Lung (tissue), 12 donors: Measurements from ENCODE around the gene ACAD11. TPM values are rescaled to one million over a fixed set of nuclear protein-coding genes. Genes with fewer than 3 reads are reported as not detected.

Experiments
- ATAC-seq: fragments of 200-7000 bp; cut with Tn5 transposase; one replicate; pipeline ENCODE4 v1.9.1; 2020; ENCODE audit warnings: moderate number of reproducible peaks; ENCODE audit not compliant: insufficient read depth, low FRiP score
- DNase-seq, 3 donors: peaks; one replicate each; pipeline ENCODE4 v3.0.0-alpha.2; 2013 to 2017
- H3K27ac ChIP-seq, 2 donors: one replicate each; pipeline ENCODE4 v1.5.1; 2013; ENCODE audit warnings: mild to moderate bottlenecking in 2 of 2, moderate library complexity in 2 of 2, control low read depth in 1 of 2, inconsistent platforms in 1 of 2, low read depth in 1 of 2, low read length in 1 of 2
- H3K27me3 ChIP-seq, 3 donors: one replicate each; pipeline ENCODE4 v1.5.1; 2013; ENCODE audit warnings: low read length in 2 of 3; ENCODE audit not compliant: control insufficient read depth in 3 of 3, insufficient read depth in 3 of 3
- H3K36me3 ChIP-seq, 4 donors: one replicate each; pipeline ENCODE4 v1.5.1; 2013; ENCODE audit warnings: low read length in 4 of 4, mild to moderate bottlenecking in 1 of 4, moderate library complexity in 1 of 4; ENCODE audit not compliant: control insufficient read depth in 4 of 4, insufficient read depth in 4 of 4
- H3K4me1 ChIP-seq, 5 donors: one replicate each; pipeline ENCODE4 v1.5.1; 2013; ENCODE audit warnings: low read length in 5 of 5, mild to moderate bottlenecking in 2 of 5, moderate library complexity in 1 of 5; ENCODE audit not compliant: control insufficient read depth in 5 of 5, insufficient read depth in 5 of 5
- H3K4me3 ChIP-seq: one replicate; pipeline ENCODE4 v1.5.1; 2013; ENCODE audit warnings: mild to moderate bottlenecking, control low read depth, moderate library complexity
- H3K9ac ChIP-seq, 2 donors: one replicate each; pipeline ENCODE4 v1.5.1; 2013; ENCODE audit warnings: low read length in 2 of 2, control low read depth in 1 of 2; ENCODE audit not compliant: insufficient read depth in 1 of 2
- H3K9me3 ChIP-seq, 4 donors: one replicate each; pipeline ENCODE4 v1.5.1; 2013; ENCODE audit warnings: low read length in 3 of 4, mild to moderate bottlenecking in 1 of 4, moderate library complexity in 1 of 4; ENCODE audit not compliant: control insufficient read depth in 4 of 4, insufficient read depth in 3 of 4
- CTCF ChIP-seq: IDR thresholded peaks from 2 replicates; pipeline ENCODE4 v1.5.1; 2012; ENCODE audit warnings: mild to moderate bottlenecking; ENCODE audit errors: control extremely low read depth, extremely low read depth
- WGBS, 2 donors: extraction: QIAGEN DNeasy Blood & Tissue Kit; methylation state at CpG; one replicate each; pipeline ENCODE4 v1.1.7; 2013; 5-methylcytosine and 5-hydroxymethylcytosine counted together
- polyA plus RNA-seq, 2 donors: library from polyadenylated mRNA; stranded (reverse); fragments of 200-250 nt; gene quantifications; one replicate each; pipeline ENCODE4 v1.2.1, GENCODE V29; 2013
- total RNA-seq, 2 donors: library from RNA; depleted of rRNA in 1 of 2; stranded (reverse); fragments of >200 nt in 1 of 2; gene quantifications; one replicate each; pipeline ENCODE4 v1.2.1, GENCODE V29; 2014 to 2021
- donor health status: control.
- donor health status: control.
- donor health status: Bipolar disorder and iron deficiency.
- donor health status: healthy.
- donor health status: DM: yes; HTN: yes; CAD: no.

ACAD11 gene
- total and polyA plus RNA-seq, 4 donors = 6.3 to 34.2 (median 16.0) TPM

GRCh38 chr3:132550579-132551305 lies 108.9 kb downstream of the ACAD11 start:
- no peaks in the 10 kb centered on the region for H3K36me3 ChIP-seq
- DNase-seq (no peak), ATAC-seq (no peak)
- peaks cover 0 to 4% (median 0%) of the 10 kb centered on the region in 5 donors for H3K4me1 ChIP-seq
- no peaks in the 10 kb centered on the region for H3K27me3 ChIP-seq
- WGBS, 2 donors = 36 to 47% methylated on average over 3 of the region's 3 CpGs
- peaks cover 0 to 2% (median 0%) of the 10 kb centered on the region in 4 donors for H3K9me3 ChIP-seq
- TF ChIP-seq CTCF = no peak
- no peak overlapping the region for H3K4me3 ChIP-seq
- H3K27ac ChIP-seq = no peak overlapping the region
- H3K9ac ChIP-seq = no peak overlapping the region

DNA sequence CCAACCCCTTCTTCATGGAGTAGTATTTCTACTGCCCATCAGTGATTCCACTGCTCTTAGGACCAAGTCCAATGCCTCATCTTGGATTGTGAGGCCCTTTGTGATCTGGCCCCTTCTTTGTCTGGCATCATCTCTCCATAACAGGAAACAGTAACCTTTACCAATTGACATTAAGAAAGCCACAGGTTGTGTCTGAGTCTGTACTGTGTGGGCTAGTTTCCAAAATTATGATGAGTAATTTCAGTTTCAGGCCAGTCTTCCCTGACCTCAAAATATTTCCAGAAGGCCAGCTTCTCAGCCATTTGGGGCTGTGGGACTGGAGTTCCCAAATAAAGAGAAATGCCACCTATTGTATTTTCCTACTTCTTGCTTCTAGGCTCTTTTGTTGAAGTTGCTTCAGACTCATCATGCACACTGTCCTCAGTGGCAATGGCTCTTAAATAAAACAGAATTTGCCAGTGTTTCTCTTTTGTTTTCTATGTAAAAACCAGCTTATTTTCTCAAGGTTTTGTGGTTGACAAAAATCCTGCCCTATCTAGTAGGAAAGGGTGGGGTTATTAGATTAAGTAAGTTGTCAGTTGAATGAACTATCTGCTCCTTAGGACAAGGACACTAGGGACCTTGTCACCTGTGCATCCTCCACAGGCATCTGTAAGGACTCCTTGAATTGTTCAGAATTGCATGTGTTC lies 109.6 kb downstream of the ACAD11 start:
- H3K4me1 ChIP-seq = peaks cover 0 to 4% (median 0%) of the 10 kb centered on the region in 5 donors
- no peak overlapping the region for H3K9ac ChIP-seq
- H3K36me3 ChIP-seq = no peaks in the 10 kb centered on the region
- TF ChIP-seq CTCF = no peak
- peaks cover 0 to 2% (median 0%) of the 10 kb centered on the region in 4 donors for H3K9me3 ChIP-seq
- ATAC-seq = no peak
- DNase-seq = no peak
- H3K27me3 ChIP-seq = no peaks in the 10 kb centered on the region
- no peak overlapping the region for H3K4me3 ChIP-seq
- H3K27ac ChIP-seq = no peak overlapping the region

DNA sequence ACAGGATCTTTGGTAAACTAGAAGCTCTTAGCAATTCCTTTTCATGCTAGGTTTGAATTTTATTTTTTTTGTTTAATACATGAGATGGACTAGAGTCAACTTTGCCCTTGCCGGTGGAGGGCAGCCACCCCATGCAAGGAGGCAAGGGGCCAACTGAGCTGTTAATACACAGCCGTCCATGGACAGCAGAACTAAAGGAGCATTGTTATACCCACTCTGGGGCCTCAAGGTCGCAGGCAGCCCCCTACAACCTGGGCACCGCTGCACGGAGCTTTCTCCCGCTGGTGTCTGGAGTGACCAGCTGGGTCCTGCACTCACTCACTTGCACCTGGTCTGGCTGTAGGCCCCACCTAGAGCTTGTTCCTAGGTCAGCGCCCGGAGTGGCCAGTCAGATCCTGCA lies 110.4 kb downstream of the ACAD11 start:
- H3K4me1 ChIP-seq = peaks cover 0 to 4% (median 0%) of the 10 kb centered on the region in 5 donors
- TF ChIP-seq CTCF = no peak

More for the DNA sequence above, 110.4 kb downstream of the ACAD11 start:
- Histone ChIP-seq H3K4me3 (no peak overlapping the region), H3K9me3 (peaks cover 0 to 2% (median 0%) of the 10 kb centered on the region in 4 donors), H3K27me3 (no peaks in the 10 kb centered on the region), H3K36me3 (no peaks in the 10 kb centered on the region), H3K9ac (no peak overlapping the region), H3K27ac (no peak overlapping the region)
- ATAC-seq = no peak
- WGBS, 2 donors = 94 to 97% methylated on average over 8 of the region's 8 CpGs
- DNase-seq = no peak
